Measurements from ENCODE around the gene NOTCH4. TPM values are rescaled to one million over a fixed set of nuclear protein-coding genes. Genes with fewer than 3 reads are reported as not detected.

Gene NOTCH4
- total and polyA plus RNA-seq, 9 of the 15 experiments (the other 6 are each of a cell fraction or from before 2014, with no cell fraction given), result 0.24 to 4.3 (median 1.7) TPM

- TF ChIP-seq ELF2 (CRISPR knock-in tag; IDR thresholded peaks at IDR 0.05) (0 out of 2 replicates have a peak, but pooled peaks have one; percentile 25), HNRNPH1 (optimal IDR thresholded peaks at IDR 0.05; ENCODE audit: low read depth, low read length) (no peak), RBM39 (optimal IDR thresholded peaks at IDR 0.05; ENCODE audit: low read depth, low read length) (no peak), ARID2 (IDR thresholded peaks at IDR 0.05) (peak; percentile 70), CREB1 (IDR thresholded peaks at IDR 0.05) (no peak), CREB1 (CRISPR knock-in tag; IDR thresholded peaks at IDR 0.05) (peak; percentile 25; the same call in 1 of the 2 replicates), NELFE (IDR thresholded peaks at IDR 0.05; ENCODE audit: insufficient read depth, insufficient read length) (no peak), PKNOX1 (IDR thresholded peaks at IDR 0.05) (no peak), HEY1 (CRISPR knock-in tag; IDR thresholded peaks at IDR 0.05; ENCODE audit: borderline replicate concordance) (no peak), RFX7 (CRISPR knock-in tag; IDR thresholded peaks at IDR 0.05) (no peak), COPS2 (conservative IDR thresholded peaks at IDR 0.05) (no peak), DEAF1 (CRISPR knock-in tag; IDR thresholded peaks at IDR 0.05) (peak; percentile 71), SOX6 (IDR thresholded peaks at IDR 0.05) (0 out of 2 replicates have a peak, but pooled peaks have one; percentile 17), ZNF764 (CRISPR knock-in tag; IDR thresholded peaks at IDR 0.05; ENCODE audit: low read depth) (no peak), FOXM1 (IDR thresholded peaks at IDR 0.05; ENCODE audit: low read depth) (0 out of 2 replicates have a peak, but pooled peaks have one; percentile 42), FOXM1 (CRISPR knock-in tag; IDR thresholded peaks at IDR 0.05; ENCODE audit: low read depth) (no peak), PHB (CRISPR knock-in tag; IDR thresholded peaks at IDR 0.05) (no peak), MAZ (CRISPR knock-in tag; conservative IDR thresholded peaks at IDR 0.05 in 1 of 2, IDR thresholded peaks at IDR 0.05 in 1 of 2) (peak; percentile 43 to 96; a peak in 3 of 4 replicates)
- TF ChIP-seq, protein P1, sequence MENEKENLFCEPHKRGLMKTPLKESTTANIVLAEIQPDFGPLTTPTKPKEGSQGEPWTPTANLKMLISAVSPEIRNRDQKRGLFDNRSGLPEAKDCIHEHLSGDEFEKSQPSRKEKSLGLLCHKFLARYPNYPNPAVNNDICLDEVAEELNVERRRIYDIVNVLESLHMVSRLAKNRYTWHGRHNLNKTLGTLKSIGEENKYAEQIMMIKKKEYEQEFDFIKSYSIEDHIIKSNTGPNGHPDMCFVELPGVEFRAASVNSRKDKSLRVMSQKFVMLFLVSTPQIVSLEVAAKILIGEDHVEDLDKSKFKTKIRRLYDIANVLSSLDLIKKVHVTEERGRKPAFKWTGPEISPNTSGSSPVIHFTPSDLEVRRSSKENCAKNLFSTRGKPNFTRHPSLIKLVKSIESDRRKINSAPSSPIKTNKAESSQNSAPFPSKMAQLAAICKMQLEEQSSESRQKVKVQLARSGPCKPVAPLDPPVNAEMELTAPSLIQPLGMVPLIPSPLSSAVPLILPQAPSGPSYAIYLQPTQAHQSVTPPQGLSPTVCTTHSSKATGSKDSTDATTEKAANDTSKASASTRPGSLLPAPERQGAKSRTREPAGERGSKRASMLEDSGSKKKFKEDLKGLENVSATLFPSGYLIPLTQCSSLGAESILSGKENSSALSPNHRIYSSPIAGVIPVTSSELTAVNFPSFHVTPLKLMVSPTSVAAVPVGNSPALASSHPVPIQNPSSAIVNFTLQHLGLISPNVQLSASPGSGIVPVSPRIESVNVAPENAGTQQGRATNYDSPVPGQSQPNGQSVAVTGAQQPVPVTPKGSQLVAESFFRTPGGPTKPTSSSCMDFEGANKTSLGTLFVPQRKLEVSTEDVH (IDR thresholded peaks at IDR 0.05; ENCODE audit: low read depth, partially characterized antibody), result peak; percentile 39
These were observed 21.1 kb upstream of the NOTCH4 start (continued) for GRCh38 chr6:32244946-32245398.

Data from K562 (cell line).